HepG2 (cell line): ENCODE data around the gene SLC5A10. TPM values are rescaled to one million over a fixed set of nuclear protein-coding genes. Genes with fewer than 3 reads are reported as not detected.

Experiments used
- ATAC-seq: fragments of 200-7000 bp; cut with Tn5 transposase; 3 replicates; pipeline ENCODE4 v1.9.1; 2020; ENCODE audit warnings: mild to moderate bottlenecking, moderate library complexity
- BruUV-seq: library from RNA; stranded (reverse); fragments of 400-500 nt; replicated peaks from 2 replicates; lab custom pipeline; 2021; lab: Mats Ljungman, UMichigan
- CTCF ChIA-PET: fragments of 300-600 bp; formaldehyde crosslinking; extraction: SDS; loops from one replicate; lab custom pipeline; 2021; ENCODE audit warnings: low total read pairs, inconsistent platforms, low intra/inter-chr PET ratio; lab: Yijun Ruan, JAX
- POLR2A ChIA-PET: fragments of 350-600 bp; sonication (Branson Sonifier 250); formaldehyde crosslinking; loops from one replicate; lab custom pipeline; 2020; ENCODE audit warnings: antibody characterized with exemption, inconsistent platforms; lab: Yijun Ruan, JAX
- DNase-seq: peaks from one replicate; pipeline ENCODE4 v3.0.0-alpha.2; 2015; ENCODE audit warnings: low spot score
- FAIRE-seq: peaks from 3 replicates; lab custom pipeline; 2011; peaks lifted over from hg19 to GRCh38; lab: Jason Lieb, UNC
- H2AFZ ChIP-seq: one replicate; pipeline ENCODE4 v1.6.1; 2011; ENCODE audit warnings: low read length, inconsistent platforms
- H3K27ac ChIP-seq: fragments of 300-600 bp; 3 replicates; pipeline ENCODE4 v1.8.0; 2011; ENCODE audit warnings: mixed run types, mild to moderate bottlenecking, mixed read lengths, low read length, inconsistent platforms; ENCODE audit not compliant: insufficient read depth; ENCODE audit errors: extremely low read length
- H3K27me3 ChIP-seq, 2 experiments: fragments of 200-600 bp in 1 of 2; 2 replicates in 1 of 2; 3 replicates in 1 of 2; pipeline versions ENCODE4 v1.6.0 to v1.8.0; 2011; ENCODE audit warnings: low read length in 2 of 2, mild to moderate bottlenecking in 2 of 2, moderate library complexity in 2 of 2, inconsistent platforms in 1 of 2; ENCODE audit not compliant: insufficient read depth in 2 of 2, control insufficient read depth in 1 of 2
- H3K36me3 ChIP-seq, 2 experiments: fragments of 200-600 bp in 1 of 2; replicated peaks in 1 of 2; 2 replicates in 1 of 2; 3 replicates in 1 of 2; pipeline versions ENCODE4 v1.5.1 to v1.8.0; 2011; ENCODE audit warnings: low read length in 2 of 2, inconsistent platforms in 1 of 2; ENCODE audit not compliant: insufficient read depth in 2 of 2, control insufficient read depth in 1 of 2
- H3K4me1 ChIP-seq: 2 replicates; pipeline ENCODE4 v1.5.1; 2012; ENCODE audit warnings: low read length, inconsistent platforms; ENCODE audit not compliant: insufficient read depth
- H3K4me2 ChIP-seq: 2 replicates; pipeline ENCODE4 v1.6.0; 2011; ENCODE audit warnings: low read depth, low read length, inconsistent platforms
- H3K4me3 ChIP-seq, 3 experiments: fragments of 200-600 bp in 1 of 3; sonication (generic), shearing (Covaris generic) in 1 of 3; replicated peaks in 1 of 3; 2 replicates each; pipeline ENCODE4 v1.5.1; 2011 to 2016; ENCODE audit warnings: low read length in 3 of 3, inconsistent platforms in 2 of 3, low read depth in 2 of 3, mild to moderate bottlenecking in 2 of 3, control low read depth in 1 of 3, mixed read lengths in 1 of 3; ENCODE audit not compliant: insufficient read depth in 1 of 3
- H3K79me2 ChIP-seq: one replicate; pipeline ENCODE4 v1.6.1; 2011; ENCODE audit warnings: low read length, inconsistent platforms; ENCODE audit not compliant: insufficient read depth
- H3K9ac ChIP-seq: 2 replicates; pipeline ENCODE4 v1.6.0; 2011; ENCODE audit warnings: mild to moderate bottlenecking, low read depth, low read length, inconsistent platforms; ENCODE audit not compliant: insufficient read depth
- H3K9me3 ChIP-seq: 2 replicates; pipeline ENCODE4 v1.5.1; 2012; ENCODE audit warnings: mild to moderate bottlenecking, low read length
- H4K20me1 ChIP-seq: 2 replicates; pipeline ENCODE4 v1.6.0; 2011; ENCODE audit warnings: inconsistent platforms, mild to moderate bottlenecking, low read length, moderate library complexity; ENCODE audit not compliant: insufficient read depth
- BRD4 ChIP-seq: sonication (generic); formaldehyde crosslinking; IDR thresholded peaks from 2 replicates; pipeline ENCODE4 v1.4.0; 2020; ENCODE audit warnings: missing genetic modification reagents
- CREB3 ChIP-seq: sonication (generic); formaldehyde crosslinking; IDR thresholded peaks from 2 replicates; pipeline ENCODE4 v1.5.0; 2020; ENCODE audit warnings: missing genetic modification reagents
- EHMT2 ChIP-seq: fragments of 200-600 bp; sonication (generic); IDR thresholded peaks from 2 replicates; pipeline ENCODE4 v1.7.0; 2017; ENCODE audit warnings: antibody characterized with exemption, low read depth, low read length, borderline replicate concordance
- KAT7 ChIP-seq: IDR thresholded peaks from 2 replicates; pipeline ENCODE4 v1.6.1; 2018; ENCODE audit warnings: borderline replicate concordance, missing compliant biosample characterization
- MAFF ChIP-seq: IDR thresholded peaks from 2 replicates; pipeline ENCODE4 v1.6.1; 2011; ENCODE audit warnings: low read depth, low read length, improper control_type of control experiment
- THAP7 ChIP-seq: sonication (generic); formaldehyde crosslinking; IDR thresholded peaks from 2 replicates; pipeline ENCODE4 v1.8.1; 2023; ENCODE audit warnings: mild to moderate bottlenecking, missing genetic modification reagents
- ZBTB7B ChIP-seq: sonication (generic); formaldehyde crosslinking; IDR thresholded peaks from 2 replicates; pipeline ENCODE4 v1.4.0; 2020; ENCODE audit warnings: missing genetic modification reagents
- ZNF230 ChIP-seq: sonication (generic); formaldehyde crosslinking; IDR thresholded peaks from 2 replicates; pipeline ENCODE4 v1.4.0; 2020; ENCODE audit warnings: mild to moderate bottlenecking, missing genetic modification reagents
- ZNF280D ChIP-seq: sonication (generic); formaldehyde crosslinking; IDR thresholded peaks from 2 replicates; pipeline ENCODE4 v1.5.1; 2020; ENCODE audit warnings: mild to moderate bottlenecking, missing genetic modification reagents
- ZNF33A ChIP-seq: sonication (generic); formaldehyde crosslinking; IDR thresholded peaks from 2 replicates; pipeline ENCODE4 v1.5.1; 2020; ENCODE audit warnings: missing genetic modification reagents, mild to moderate bottlenecking, moderate library complexity, borderline replicate concordance
- ZNF670 ChIP-seq: sonication (generic); formaldehyde crosslinking; IDR thresholded peaks from 2 replicates; pipeline ENCODE4 v1.8.0; 2022; ENCODE audit warnings: mild to moderate bottlenecking, missing genetic modification reagents, borderline replicate concordance
- ZSCAN9 ChIP-seq: IDR thresholded peaks from 2 replicates; pipeline ENCODE4 v1.6.1; 2016; ENCODE audit warnings: borderline replicate concordance
- WGBS: methylation state at CpG from one replicate; pipeline ENCODE4 v1.1.6; 2017; ENCODE audit warnings: low lambda C conversion rate; 5-methylcytosine and 5-hydroxymethylcytosine counted together
- in situ Hi-C: cut with HindIII; loops from 2 replicates; pipeline ENCODE4 v1.10.0; 2017; ENCODE audit warnings: low pct_unique_long_range_greater_than_20kb; ENCODE audit not compliant: extremely low pct_ligation_motif_present
- intact Hi-C: fragments of 100-400 bp; cut with micrococcal nuclease; formaldehyde crosslinking; loops from one replicate; pipeline ENCODE4 v1.10.0; 2022; ENCODE audit not compliant: unreplicated experiment
- polyA plus RNA-seq, 8 experiments: library from polyadenylated mRNA; depleted of rRNA in 3 of 8; stranded (reverse) in 7 of 8; unstranded in 1 of 8; fragments of >200 nt; fragmentation: Illumina TruSeq in 4 of 8; extraction: Trizol in 4 of 8; gene quantifications; 2 replicates each; pipeline versions ENCODE4 v1.2.1 to v1.2.3, GENCODE V29; 2011 to 2016; ENCODE audit warnings: low read depth in 4 of 8, missing spikeins in 1 of 8, mixed read lengths in 1 of 8; ENCODE audit not compliant: insufficient read depth in 1 of 8
- total RNA-seq, 5 experiments: library from RNA; depleted of rRNA; stranded (reverse); fragments of >200 nt; fragmentation: Illumina TruSeq; extraction: Trizol; gene quantifications; 2 replicates each; pipeline ENCODE4 v1.2.3, GENCODE V29; 2016; ENCODE audit warnings: low read depth in 1 of 5
- TF ChIP-seq, protein P1 (sequence below): sonication (generic); formaldehyde crosslinking; IDR thresholded peaks from 2 replicates; pipeline ENCODE4 v1.9.0; 2021; ENCODE audit warnings: missing genetic modification reagents, mild to moderate bottlenecking, borderline replicate concordance

SLC5A10 gene
- total and polyA plus RNA-seq, 2 of the 13 experiments (the other 11 are each of a cell fraction or from before 2014, with no cell fraction given): 0.05 TPM; not detected in 1

GRCh38 chr17:18964550-18964949 lies 12.6 kb downstream of the SLC5A10 start (continued):
- no peak for TF ChIP-seq ZNF670 (CRISPR knock-in tag)
- TF ChIP-seq MAFF: no peak
- no peak for TF ChIP-seq THAP7 (CRISPR knock-in tag)

GRCh38 chr17:18965530-18966236 lies 13.7 kb downstream of the SLC5A10 start:
- intact Hi-C loops: no loop called here
- CTCF ChIA-PET: no interaction called here
- Histone ChIP-seq H2AFZ (no peak overlapping the region), H3K9ac (no peak overlapping the region), H3K27me3 (0 out of 5 replicates have a peak, but pooled peaks cover 0 to 8% of the 10 kb centered on the region in 2 experiments), H4K20me1 (no peaks in the 10 kb centered on the region), H3K36me3 (peaks cover 4 to 10% of the 10 kb centered on the region in 2 experiments; a peak in 4 of 5 replicates), H3K4me2 (no peak overlapping the region), H3K27ac (no peak overlapping the region), H3K79me2 (no peaks in the 10 kb centered on the region), H3K4me1 (peaks cover 72% of the 10 kb centered on the region), H3K9me3 (no peaks in the 10 kb centered on the region), H3K4me3 (no peak overlapping the region)
- no peak for FAIRE-seq
- no peak for DNase-seq
- POLR2A ChIA-PET: no interaction called here
- 43% methylated on average over 5 of the region's 14 CpGs for WGBS
- ATAC-seq: no peak
- BruUV-seq: no TSS peak
- in situ Hi-C loops: loop anchor here (5.0 kb wide), 1 partner anchor 37 kb away; the partner anchor contains the start of gene FAM83G
- TF ChIP-seq CREB3 (CRISPR knock-in tag) (no peak), ZNF33A (CRISPR knock-in tag) (no peak), KAT7 (no peak), ZSCAN9 (CRISPR knock-in tag) (no peak), ZNF280D (CRISPR knock-in tag) (no peak), EHMT2 (no peak), ZBTB7B (no peak), BRD4 (CRISPR knock-in tag) (no peak), ZNF230 (no peak)
- TF ChIP-seq, protein P1, sequence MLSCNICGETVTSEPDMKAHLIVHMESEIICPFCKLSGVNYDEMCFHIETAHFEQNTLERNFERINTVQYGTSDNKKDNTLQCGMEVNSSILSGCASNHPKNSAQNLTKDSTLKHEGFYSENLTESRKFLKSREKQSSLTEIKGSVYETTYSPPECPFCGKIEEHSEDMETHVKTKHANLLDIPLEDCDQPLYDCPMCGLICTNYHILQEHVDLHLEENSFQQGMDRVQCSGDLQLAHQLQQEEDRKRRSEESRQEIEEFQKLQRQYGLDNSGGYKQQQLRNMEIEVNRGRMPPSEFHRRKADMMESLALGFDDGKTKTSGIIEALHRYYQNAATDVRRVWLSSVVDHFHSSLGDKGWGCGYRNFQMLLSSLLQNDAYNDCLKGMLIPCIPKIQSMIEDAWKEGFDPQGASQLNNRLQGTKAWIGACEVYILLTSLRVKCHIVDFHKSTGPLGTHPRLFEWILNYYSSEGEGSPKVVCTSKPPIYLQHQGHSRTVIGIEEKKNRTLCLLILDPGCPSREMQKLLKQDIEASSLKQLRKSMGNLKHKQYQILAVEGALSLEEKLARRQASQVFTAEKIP: no peak
